Measurements from ENCODE around the gene SLCO1B1. TPM values are rescaled to one million over a fixed set of nuclear protein-coding genes. Genes with fewer than 3 reads are reported as not detected.

Gene SLCO1B1
- total RNA-seq, 2 experiments from 2014 or later: not detected

DNA sequence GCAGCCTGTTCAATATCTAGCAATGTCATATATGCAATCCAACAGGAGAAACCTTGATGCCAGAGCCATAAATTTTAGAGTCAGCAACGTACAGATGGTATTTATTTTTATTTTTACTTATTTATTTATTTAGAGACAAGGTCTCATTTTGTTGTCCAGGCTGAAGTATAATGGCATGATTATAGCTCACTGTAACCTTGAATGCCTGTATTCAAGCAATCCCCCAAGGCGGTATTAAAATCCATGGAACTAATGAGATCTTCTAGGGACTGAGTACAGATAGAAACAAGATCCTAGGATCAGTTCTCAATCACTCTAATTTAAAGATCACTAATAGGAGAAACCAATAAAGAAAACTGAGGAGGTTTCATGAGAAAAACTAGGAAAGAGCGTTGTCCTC lies 89.3 kb downstream of the SLCO1B1 start:
- no peak overlapping the region for H2AFZ ChIP-seq (ENCODE audit: low read length)
- no TSS peak for BruUV-seq (replicated peaks)
- intact Hi-C loops (cut with micrococcal nuclease; ENCODE audit: unreplicated experiment): no loop called here
- no peaks in the 10 kb centered on the region for H3K9me2 ChIP-seq (ENCODE audit: insufficient read depth, low read length)
- no peaks in the 10 kb centered on the region for H3K4me1 ChIP-seq (ENCODE audit: insufficient read depth, low read length, poor library complexity, severe bottlenecking)
- no peak for TF ChIP-seq CTCF (conservative IDR thresholded peaks at IDR 0.05; ENCODE audit: low read length)
- no peak for TF ChIP-seq EZH2phosphoT487 (IDR thresholded peaks at IDR 0.05; ENCODE audit: borderline replicate concordance, low read depth, low read length)
- no peaks in the 10 kb centered on the region for H3K79me2 ChIP-seq (ENCODE audit: insufficient read depth, low read depth, low read length)
- no peak overlapping the region for H3K4me2 ChIP-seq (ENCODE audit: low read length)
- ChIA-PET CTCF (ENCODE audit: unreplicated experiment) (no interaction called here), POLR2A (no interaction called here)
- H4K20me1 ChIP-seq (ENCODE audit: insufficient read depth, low read length): no peaks in the 10 kb centered on the region
- H3K27ac ChIP-seq (ENCODE audit: low read depth, low read length, poor library complexity, severe bottlenecking): no peak overlapping the region
- no peak for DNase-seq (ENCODE audit: low spot score)
- H3K9me3 ChIP-seq (ENCODE audit: low read length): no peaks in the 10 kb centered on the region
- no peaks in the 10 kb centered on the region for H3K36me3 ChIP-seq (ENCODE audit: insufficient read depth, low read length)
- no peak overlapping the region for H3K4me3 ChIP-seq (ENCODE audit: low read depth, low read length, poor library complexity, severe bottlenecking)

GRCh38 chr12:21221072-21221471 lies 90.1 kb downstream of the SLCO1B1 start:
- intact Hi-C loops (cut with micrococcal nuclease; ENCODE audit: unreplicated experiment): no loop called here
- Histone ChIP-seq H3K9me3 (ENCODE audit: low read length) (no peaks in the 10 kb centered on the region), H3K4me2 (ENCODE audit: low read length) (no peak overlapping the region), H3K4me3 (ENCODE audit: low read depth, low read length, poor library complexity, severe bottlenecking) (no peak overlapping the region), H2AFZ (ENCODE audit: low read length) (no peak overlapping the region), H3K4me1 (ENCODE audit: insufficient read depth, low read length, poor library complexity, severe bottlenecking) (no peaks in the 10 kb centered on the region), H3K27ac (ENCODE audit: low read depth, low read length, poor library complexity, severe bottlenecking) (no peak overlapping the region), H3K36me3 (ENCODE audit: insufficient read depth, low read length) (no peaks in the 10 kb centered on the region), H3K79me2 (ENCODE audit: insufficient read depth, low read depth, low read length) (no peaks in the 10 kb centered on the region), H3K9me2 (ENCODE audit: insufficient read depth, low read length) (no peaks in the 10 kb centered on the region), H4K20me1 (ENCODE audit: insufficient read depth, low read length) (no peaks in the 10 kb centered on the region)
- no TSS peak for BruUV-seq (replicated peaks)
- ChIA-PET CTCF (ENCODE audit: unreplicated experiment) (no interaction called here), POLR2A (no interaction called here)
- no peak for DNase-seq (ENCODE audit: low spot score)
- no peak for TF ChIP-seq CTCF (conservative IDR thresholded peaks at IDR 0.05; ENCODE audit: low read length)
- TF ChIP-seq EZH2phosphoT487 (IDR thresholded peaks at IDR 0.05; ENCODE audit: borderline replicate concordance, low read depth, low read length): no peak

DNA sequence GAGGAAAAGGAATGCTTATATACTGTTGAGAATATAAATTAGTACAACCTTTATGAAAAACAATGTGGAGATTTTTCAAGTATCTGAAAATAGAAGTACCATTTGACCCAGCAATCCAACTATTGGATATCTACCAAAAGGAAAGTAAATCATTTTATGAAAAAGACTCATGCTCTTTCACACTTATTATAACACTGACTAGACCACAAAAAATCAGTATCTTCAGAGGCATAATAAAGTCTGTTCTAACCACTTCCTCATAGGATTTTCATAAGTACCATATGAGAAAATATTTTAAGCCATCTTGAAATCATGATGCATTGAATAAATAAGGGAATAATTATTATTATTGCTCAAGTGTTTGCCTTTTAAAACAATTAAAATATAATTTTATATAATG lies 90.8 kb downstream of the SLCO1B1 start:
- TF ChIP-seq CTCF (conservative IDR thresholded peaks at IDR 0.05; ENCODE audit: low read length): no peak
- TF ChIP-seq EZH2phosphoT487 (IDR thresholded peaks at IDR 0.05; ENCODE audit: borderline replicate concordance, low read depth, low read length): no peak
- no peak for DNase-seq (ENCODE audit: low spot score)
- Histone ChIP-seq H3K4me1 (ENCODE audit: insufficient read depth, low read length, poor library complexity, severe bottlenecking) (no peaks in the 10 kb centered on the region), H3K79me2 (ENCODE audit: insufficient read depth, low read depth, low read length) (no peaks in the 10 kb centered on the region), H3K4me3 (ENCODE audit: low read depth, low read length, poor library complexity, severe bottlenecking) (no peak overlapping the region), H3K4me2 (ENCODE audit: low read length) (no peak overlapping the region), H3K9me3 (ENCODE audit: low read length) (no peaks in the 10 kb centered on the region), H3K36me3 (ENCODE audit: insufficient read depth, low read length) (no peaks in the 10 kb centered on the region), H2AFZ (ENCODE audit: low read length) (no peak overlapping the region), H3K27ac (ENCODE audit: low read depth, low read length, poor library complexity, severe bottlenecking) (no peak overlapping the region), H4K20me1 (ENCODE audit: insufficient read depth, low read length) (no peaks in the 10 kb centered on the region), H3K9me2 (ENCODE audit: insufficient read depth, low read length) (no peaks in the 10 kb centered on the region)
- intact Hi-C loops (cut with micrococcal nuclease; ENCODE audit: unreplicated experiment): no loop called here
- BruUV-seq (replicated peaks): no TSS peak
- POLR2A ChIA-PET: no interaction called here
- CTCF ChIA-PET (ENCODE audit: unreplicated experiment): no interaction called here
